Stimulated activated CD4-positive, alpha-beta T cell treated with anti-CD3 and anti-CD28 coated beads, Interleukin-15, amount 100 ng/mL, for 48 hours (primary cell): Measurements from ENCODE around the gene RYR3.

ENCODE experiments used
- DNase-seq, 2 donors: peaks; one replicate each; pipeline ENCODE4 v3.0.0-alpha.2; 2020; ENCODE audit warnings: low read depth in 2 of 2

RYR3 gene

GRCh38 chr15:33448961-33449606 is 138.3 kb downstream of the RYR3 start:
- DNase-seq = no peak

- DNase-seq = no peak
These were observed 139.0 kb downstream of the RYR3 start for GRCh38 chr15:33449810-33450209.

- DNase-seq = no peak
These were observed 140.6 kb downstream of the RYR3 start for GRCh38 chr15:33451385-33451784.

GRCh38 chr15:33453761-33454160 is 143.0 kb downstream of the RYR3 start:
- DNase-seq = no peak

GRCh38 chr15:33454346-33454745 is 143.6 kb downstream of the RYR3 start:
- DNase-seq = no peak

GRCh38 chr15:33454996-33455395 is 144.2 kb downstream of the RYR3 start:
- no peak for DNase-seq

GRCh38 chr15:33458421-33458820 is 147.7 kb downstream of the RYR3 start:
- no peak for DNase-seq

- no peak for DNase-seq
These were observed 149.5 kb downstream of the RYR3 start for GRCh38 chr15:33460166-33460805.

GRCh38 chr15:33461671-33462070 is 150.9 kb downstream of the RYR3 start:
- no peak for DNase-seq

GRCh38 chr15:33467146-33467815 is 156.5 kb downstream of the RYR3 start:
- DNase-seq = no peak

- no peak for DNase-seq
These were observed 157.0 kb downstream of the RYR3 start for GRCh38 chr15:33467816-33468163.

- no peak for DNase-seq
These were observed 158.0 kb downstream of the RYR3 start for GRCh38 chr15:33468740-33469139.

GRCh38 chr15:33473005-33473404 is 162.2 kb downstream of the RYR3 start:
- no peak for DNase-seq

- no peak for DNase-seq
These were observed 162.9 kb downstream of the RYR3 start for GRCh38 chr15:33473714-33474113.

- DNase-seq = no peak
These were observed 165.3 kb downstream of the RYR3 start for GRCh38 chr15:33476076-33476475.

- no peak for DNase-seq
These were observed 166.1 kb downstream of the RYR3 start for GRCh38 chr15:33476908-33477307.

- no peak for DNase-seq
These were observed 178.6 kb downstream of the RYR3 start for GRCh38 chr15:33489335-33489734.

GRCh38 chr15:33490703-33491102 is 179.9 kb downstream of the RYR3 start:
- no peak for DNase-seq

GRCh38 chr15:33492434-33493052 is 181.8 kb downstream of the RYR3 start:
- DNase-seq = no peak

GRCh38 chr15:33494306-33494705 is 183.5 kb downstream of the RYR3 start:
- DNase-seq = no peak

GRCh38 chr15:33500432-33501195 is 189.8 kb downstream of the RYR3 start:
- no peak for DNase-seq

- no peak for DNase-seq
These were observed 192.9 kb downstream of the RYR3 start for GRCh38 chr15:33503681-33504080.
